Epithelial cell of proximal tubule (primary cell): Measurements from ENCODE around the gene OXSR1. TPM values are rescaled to one million over a fixed set of nuclear protein-coding genes. Genes with fewer than 3 reads are reported as not detected.

ENCODE experiments used
- DNase-seq: peaks from one replicate; pipeline ENCODE4 v3.0.0-alpha.2; 2011; ENCODE audit warnings: low read depth
- H3K4me3 ChIP-seq: 2 replicates; pipeline ENCODE4 v1.5.1; 2011; ENCODE audit warnings: low read depth, mild to moderate bottlenecking, low read length
- CTCF ChIP-seq: conservative IDR thresholded peaks from 2 replicates; pipeline ENCODE4 v1.5.1; 2012; ENCODE audit warnings: low read depth, mild to moderate bottlenecking, low read length
- total RNA-seq: library from RNA; depleted of rRNA; stranded (reverse); fragments of >200 nt; gene quantifications from 2 replicates; pipeline ENCODE4 v1.2.3, GENCODE V29; 2015

Gene OXSR1
- total RNA-seq, 1 donor from 2014 or later = 39.2 TPM

GRCh38 chr3:38140326-38141172 is 24.8 kb upstream of the OXSR1 start:
- DNase-seq = no peak
- TF ChIP-seq CTCF = no peak
- H3K4me3 ChIP-seq = no peak overlapping the region

- H3K4me3 ChIP-seq = no peak overlapping the region
- DNase-seq = no peak
- TF ChIP-seq CTCF = no peak
Observed at GRCh38 chr3:38141173-38141951, 24.0 kb upstream of the OXSR1 start.

GRCh38 chr3:38141952-38142273 is 23.4 kb upstream of the OXSR1 start:
- H3K4me3 ChIP-seq = no peak overlapping the region
- DNase-seq = no peak
- no peak for TF ChIP-seq CTCF

DNA sequence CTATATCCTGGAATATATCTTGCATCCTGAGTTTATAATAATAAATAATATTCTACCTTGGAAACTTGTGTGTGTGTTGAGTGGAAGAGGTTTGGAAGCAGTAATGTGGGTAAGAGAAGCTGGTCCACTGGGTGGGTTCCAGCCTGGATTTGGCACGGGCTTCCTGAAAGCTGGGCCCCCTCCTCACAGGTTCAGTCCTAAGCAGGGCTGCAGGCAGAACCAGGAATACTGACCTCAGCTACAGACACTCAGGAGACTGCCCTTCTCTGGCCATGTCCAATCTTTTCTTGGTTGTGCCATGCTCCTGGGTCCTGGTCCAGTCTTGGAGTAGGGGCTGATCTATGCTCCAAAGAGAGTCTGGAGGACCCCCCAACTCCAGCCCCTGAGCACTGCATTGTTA is 22.4 kb upstream of the OXSR1 start:
- no peak overlapping the region for H3K4me3 ChIP-seq
- DNase-seq = no peak
- TF ChIP-seq CTCF = no peak

GRCh38 chr3:38143511-38143910 is 21.8 kb upstream of the OXSR1 start:
- no peak for DNase-seq
- no peak for TF ChIP-seq CTCF
- H3K4me3 ChIP-seq = no peak overlapping the region

DNA sequence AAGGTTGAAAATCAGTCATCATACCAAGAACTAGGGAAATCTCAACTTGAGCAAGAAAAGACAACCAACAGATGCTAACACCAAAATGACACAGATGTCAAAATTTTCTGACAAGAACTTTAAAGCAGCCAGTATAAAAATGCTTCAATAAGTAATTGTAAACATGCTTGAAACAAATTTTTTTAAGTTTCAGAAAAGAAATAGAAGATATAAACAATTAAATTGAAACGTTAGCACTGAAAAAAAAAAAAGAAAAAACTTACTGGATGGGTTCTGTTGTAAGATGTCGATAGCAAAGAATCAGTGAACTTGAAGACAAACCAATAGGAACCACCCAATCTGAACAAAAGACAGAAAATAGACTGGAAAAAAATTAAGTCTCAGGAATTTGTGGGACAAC is 18.8 kb upstream of the OXSR1 start:
- no peak for DNase-seq
- no peak overlapping the region for H3K4me3 ChIP-seq
- TF ChIP-seq CTCF = no peak
